Prostate gland (tissue), 2 donors: ENCODE data around the gene LEUTX. TPM values are rescaled to one million over a fixed set of nuclear protein-coding genes. Genes with fewer than 3 reads are reported as not detected.

Source experiments
- DNase-seq: peaks from one replicate; pipeline ENCODE4 v3.0.0-alpha.2; 2019; ENCODE audit warnings: low spot score
- H3K27ac ChIP-seq, 2 donors: fragments of 200-600 bp; sonication (generic); 2 replicates each; pipeline ENCODE4 v1.5.1; 2017 to 2019
- H3K27me3 ChIP-seq: fragments of 200-600 bp; sonication (generic); replicated peaks from 2 replicates; pipeline ENCODE4 v1.5.1; 2019; ENCODE audit not compliant: insufficient read depth
- H3K36me3 ChIP-seq, 2 donors: fragments of 200-600 bp; sonication (generic); 1 replicate in 1 of 2; 2 replicates in 1 of 2; pipeline versions ENCODE4 v1.5.1 to v1.8.1; 2017 to 2019
- H3K4me1 ChIP-seq: fragments of 200-600 bp; sonication (generic); replicated peaks from 2 replicates; pipeline ENCODE4 v1.5.1; 2019
- H3K4me3 ChIP-seq, 2 donors: fragments of 200-600 bp; sonication (generic); 2 replicates each; pipeline ENCODE4 v1.5.1; 2017 to 2019
- H3K9me3 ChIP-seq: fragments of 200-600 bp; sonication (generic); 2 replicates; pipeline ENCODE4 v1.5.1; 2017
- POLR2A ChIP-seq: fragments of 450-650 bp; IDR thresholded peaks from one replicate; pipeline ENCODE4 v1.6.1; 2016; ENCODE audit warnings: antibody characterized with exemption, mild to moderate bottlenecking
- POLR2AphosphoS5 ChIP-seq: sonication (generic); formaldehyde crosslinking; IDR thresholded peaks from one replicate; pipeline ENCODE4 v1.6.1; 2017; ENCODE audit warnings: antibody characterized with exemption
- WGBS: methylation state at CpG from one replicate; pipeline ENCODE4 v1.1.5; 2018; 5-methylcytosine and 5-hydroxymethylcytosine counted together
- intact Hi-C: fragments of 100-400 bp; cut with DNase I; formaldehyde crosslinking; loops from one replicate; pipeline ENCODE4 v1.14.2; 2022
- total RNA-seq, 2 donors: library from RNA; depleted of rRNA; stranded (reverse); fragments of >200 nt; gene quantifications; one replicate each; pipeline ENCODE4 v1.1.0, GENCODE V29; 2016
- TF ChIP-seq, protein P1 (sequence below), 4 experiments: fragments of 200-600 bp in 2 of 4; fragments of 450-650 bp in 2 of 4; sonication (generic) in 2 of 4; IDR thresholded peaks; 1 replicate in 3 of 4; 2 replicates in 1 of 4; pipeline ENCODE4 v1.5.1; 2016 to 2019; ENCODE audit warnings: antibody characterized with exemption in 4 of 4, mild to moderate bottlenecking in 2 of 4, moderate library complexity in 2 of 4

Gene LEUTX
- total RNA-seq, 2 donors from 2014 or later, result not detected

GRCh38 chr19:39795001-39795400 lies 16.3 kb downstream of the LEUTX start:
- no peaks in the 10 kb centered on the region for H3K4me1 ChIP-seq
- intact Hi-C loops, result no loop called here
- no peaks in the 10 kb centered on the region for H3K36me3 ChIP-seq
- no peaks in the 10 kb centered on the region for H3K27me3 ChIP-seq
- no peak for DNase-seq
- no peaks in the 10 kb centered on the region for H3K9me3 ChIP-seq
- no peak for TF ChIP-seq POLR2A
- no peak for TF ChIP-seq POLR2AphosphoS5
- TF ChIP-seq, protein P1, sequence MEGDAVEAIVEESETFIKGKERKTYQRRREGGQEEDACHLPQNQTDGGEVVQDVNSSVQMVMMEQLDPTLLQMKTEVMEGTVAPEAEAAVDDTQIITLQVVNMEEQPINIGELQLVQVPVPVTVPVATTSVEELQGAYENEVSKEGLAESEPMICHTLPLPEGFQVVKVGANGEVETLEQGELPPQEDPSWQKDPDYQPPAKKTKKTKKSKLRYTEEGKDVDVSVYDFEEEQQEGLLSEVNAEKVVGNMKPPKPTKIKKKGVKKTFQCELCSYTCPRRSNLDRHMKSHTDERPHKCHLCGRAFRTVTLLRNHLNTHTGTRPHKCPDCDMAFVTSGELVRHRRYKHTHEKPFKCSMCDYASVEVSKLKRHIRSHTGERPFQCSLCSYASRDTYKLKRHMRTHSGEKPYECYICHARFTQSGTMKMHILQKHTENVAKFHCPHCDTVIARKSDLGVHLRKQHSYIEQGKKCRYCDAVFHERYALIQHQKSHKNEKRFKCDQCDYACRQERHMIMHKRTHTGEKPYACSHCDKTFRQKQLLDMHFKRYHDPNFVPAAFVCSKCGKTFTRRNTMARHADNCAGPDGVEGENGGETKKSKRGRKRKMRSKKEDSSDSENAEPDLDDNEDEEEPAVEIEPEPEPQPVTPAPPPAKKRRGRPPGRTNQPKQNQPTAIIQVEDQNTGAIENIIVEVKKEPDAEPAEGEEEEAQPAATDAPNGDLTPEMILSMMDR (IDR thresholded peaks at IDR 0.05), result no peak
- WGBS, result 57% methylated on average over 5 of the region's 5 CpGs
- H3K4me3 ChIP-seq, result no peak overlapping the region
- H3K27ac ChIP-seq, result no peak overlapping the region

DNA sequence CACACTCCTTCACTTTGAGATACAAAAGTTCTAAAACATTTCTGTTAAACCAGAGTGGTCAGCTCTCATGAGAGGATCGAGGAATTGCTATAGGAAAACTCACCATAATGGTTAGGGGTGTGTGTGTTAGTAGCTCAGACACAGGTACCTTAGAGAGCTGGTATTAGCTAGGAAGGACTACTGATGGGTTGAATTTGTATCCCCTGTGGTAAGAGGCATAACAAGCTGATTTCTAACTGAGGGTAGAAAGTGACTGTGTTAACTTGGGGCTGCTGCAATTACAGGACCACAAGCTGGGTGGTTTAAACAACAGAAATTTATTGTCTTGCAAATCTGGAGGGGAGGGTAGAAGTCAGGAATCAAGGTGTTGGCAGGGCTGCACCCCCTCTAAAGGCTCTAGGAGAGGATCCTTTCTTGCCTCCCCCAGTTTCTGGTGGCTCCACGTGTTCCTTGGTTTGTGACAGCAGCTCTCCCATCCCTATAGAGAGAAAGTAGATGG lies 17.4 kb downstream of the LEUTX start:
- H3K36me3 ChIP-seq, result no peaks in the 10 kb centered on the region
- WGBS, result 33% methylated on average over 2 of the region's 2 CpGs
- TF ChIP-seq POLR2A, result no peak
- TF ChIP-seq, protein P1 (IDR thresholded peaks at IDR 0.05), result no peak
- no peak for TF ChIP-seq POLR2AphosphoS5
- H3K4me1 ChIP-seq, result no peaks in the 10 kb centered on the region
- no peaks in the 10 kb centered on the region for H3K9me3 ChIP-seq
- no peak overlapping the region for H3K4me3 ChIP-seq
- intact Hi-C loops, result no loop called here
- H3K27me3 ChIP-seq, result no peaks in the 10 kb centered on the region
- H3K27ac ChIP-seq, result no peak overlapping the region
- no peak for DNase-seq

DNA sequence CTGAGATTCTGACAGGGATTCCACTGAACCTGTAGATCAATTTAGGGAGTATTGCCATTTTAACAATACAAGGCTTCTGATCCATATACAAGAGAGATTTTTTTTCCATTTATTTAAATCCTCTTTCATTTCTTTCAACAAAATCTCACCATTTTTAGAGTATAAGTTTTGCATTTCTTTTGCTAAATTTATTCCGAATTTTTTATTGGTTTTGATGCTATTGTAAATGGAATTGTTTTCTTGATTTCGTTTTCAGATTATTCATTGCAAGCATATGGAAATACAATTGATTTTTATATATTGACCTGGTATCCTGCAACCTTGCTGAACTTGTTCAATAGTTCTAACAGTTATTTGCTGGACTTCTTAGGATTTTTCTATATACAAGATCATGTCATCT lies 18.4 kb downstream of the LEUTX start:
- Histone ChIP-seq H3K36me3 (no peaks in the 10 kb centered on the region), H3K4me1 (no peaks in the 10 kb centered on the region), H3K4me3 (no peak overlapping the region), H3K27ac (no peak overlapping the region), H3K27me3 (no peaks in the 10 kb centered on the region), H3K9me3 (no peaks in the 10 kb centered on the region)
- intact Hi-C loops, result no loop called here
- DNase-seq, result no peak
- TF ChIP-seq POLR2AphosphoS5 (no peak), POLR2A (no peak)
- TF ChIP-seq, protein P1 (IDR thresholded peaks at IDR 0.05), result no peak
- 73% methylated on average over 2 of the region's 2 CpGs for WGBS

DNA sequence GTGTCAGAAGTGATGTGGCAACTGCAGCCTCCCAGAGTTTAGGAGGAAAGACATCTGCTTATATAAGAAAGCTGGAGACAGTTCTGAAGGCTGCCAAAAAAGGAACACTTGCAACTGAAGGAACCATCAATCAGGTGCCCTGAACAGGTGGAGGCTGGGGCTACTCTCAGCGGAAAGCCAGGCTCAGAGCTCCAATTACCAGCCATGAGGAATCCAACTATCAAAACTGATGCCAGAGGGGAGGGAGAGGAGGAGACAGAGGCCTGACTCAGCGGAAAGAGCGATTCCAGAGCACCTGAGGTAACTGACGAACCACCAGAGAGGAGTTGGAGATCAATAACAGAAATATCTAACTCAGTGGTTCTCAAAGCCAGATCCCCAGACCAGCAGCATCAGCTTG lies 24.3 kb downstream of the LEUTX start:
- no peaks in the 10 kb centered on the region for H3K4me1 ChIP-seq
- intact Hi-C loops, result no loop called here
- WGBS, result 30% methylated on average over 4 of the region's 4 CpGs
- no peaks in the 10 kb centered on the region for H3K27me3 ChIP-seq
- no peak for DNase-seq
- H3K4me3 ChIP-seq, result no peak overlapping the region
- H3K36me3 ChIP-seq, result no peaks in the 10 kb centered on the region
- H3K27ac ChIP-seq, result no peak overlapping the region
- H3K9me3 ChIP-seq, result no peaks in the 10 kb centered on the region
- TF ChIP-seq POLR2A (no peak), POLR2AphosphoS5 (no peak)
- TF ChIP-seq, protein P1 (IDR thresholded peaks at IDR 0.05), result no peak

DNA sequence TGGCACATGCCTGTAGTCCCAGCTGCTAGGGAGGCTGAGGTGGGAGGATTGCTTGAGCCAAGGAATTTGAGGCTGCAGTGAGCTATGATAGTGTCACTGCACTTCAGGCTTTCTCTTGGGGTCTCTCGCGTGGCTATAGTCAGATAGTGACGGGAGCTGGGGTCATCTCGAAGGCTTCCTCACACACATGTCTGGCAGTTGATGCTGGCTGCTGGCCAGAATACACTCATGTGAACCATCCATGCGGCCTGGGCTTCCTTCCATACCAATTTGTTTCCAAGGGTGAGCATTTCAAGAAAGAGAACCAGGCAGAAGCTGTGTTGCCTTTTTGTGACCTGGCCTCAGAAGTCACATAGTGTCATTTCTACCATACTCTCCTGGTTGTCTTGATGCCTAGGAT lies 26.4 kb downstream of the LEUTX start:
- Histone ChIP-seq H3K4me3 (no peak overlapping the region), H3K27ac (no peak overlapping the region), H3K27me3 (no peaks in the 10 kb centered on the region), H3K9me3 (no peaks in the 10 kb centered on the region), H3K36me3 (no peaks in the 10 kb centered on the region), H3K4me1 (no peaks in the 10 kb centered on the region)
- 61% methylated on average over 5 of the region's 5 CpGs for WGBS
- DNase-seq, result no peak
- intact Hi-C loops, result no loop called here
- TF ChIP-seq, protein P1 (IDR thresholded peaks at IDR 0.05), result no peak
- TF ChIP-seq POLR2A (no peak), POLR2AphosphoS5 (no peak)
